SU-DHL-6 (cell line): Measurements from ENCODE around the gene CD80.

Experiments
- H2AFZ ChIP-seq: fragments of 200-600 bp; sonication (generic); 2 replicates; pipeline ENCODE4 v1.6.1; 2014; ENCODE audit warnings: low read depth, mild to moderate bottlenecking, moderate library complexity, mixed read lengths, antibody characterized with exemption, low read length; ENCODE audit not compliant: severe bottlenecking
- H3F3A ChIP-seq: fragments of 200-600 bp; shearing (Covaris generic); 2 replicates; pipeline ENCODE4 v1.6.0; 2016; ENCODE audit warnings: antibody characterized with exemption, mild to moderate bottlenecking; ENCODE audit not compliant: insufficient read depth
- H3K27ac ChIP-seq: fragments of 200-600 bp; sonication (generic); 2 replicates; pipeline ENCODE4 v1.5.1; 2016; ENCODE audit warnings: low read depth, mild to moderate bottlenecking, low read length, moderate library complexity, mixed read lengths
- H3K27me3 ChIP-seq: fragments of 200-600 bp; sonication (generic), shearing (Covaris generic); 2 replicates; pipeline ENCODE4 v1.6.0; 2014; ENCODE audit warnings: mild to moderate bottlenecking, low read length
- H3K36me3 ChIP-seq: fragments of 200-600 bp; sonication (generic); 2 replicates; pipeline ENCODE4 v1.6.1; 2014; ENCODE audit warnings: mild to moderate bottlenecking, low read length, mixed read lengths
- H3K4me2 ChIP-seq: fragments of 300-600, 200-600 bp; shearing (Covaris generic), sonication (generic); 2 replicates; pipeline ENCODE4 v1.6.0; 2014; ENCODE audit warnings: low read length, low read depth, mild to moderate bottlenecking; ENCODE audit not compliant: poor library complexity, severe bottlenecking
- H3K4me3 ChIP-seq: fragments of 200-600 bp; sonication (generic); 2 replicates; pipeline ENCODE4 v1.5.1; 2014; ENCODE audit warnings: antibody characterized with exemption, low read length, mild to moderate bottlenecking, mixed read lengths; ENCODE audit not compliant: insufficient read depth, poor library complexity, severe bottlenecking
- H3K79me2 ChIP-seq: fragments of 200-600 bp; sonication (generic); 2 replicates; pipeline ENCODE4 v1.6.1; 2014; ENCODE audit warnings: mild to moderate bottlenecking, low read length, moderate library complexity; ENCODE audit not compliant: insufficient read depth
- H3K9ac ChIP-seq: fragments of 200-600 bp; sonication (generic); 2 replicates; pipeline ENCODE4 v1.7.0; 2014; ENCODE audit warnings: mild to moderate bottlenecking, low read length
- H3K9me2 ChIP-seq: fragments of 200-600 bp; sonication (generic); replicated peaks from 2 replicates; pipeline ENCODE4 v1.6.1; 2014; ENCODE audit warnings: low read length; ENCODE audit not compliant: insufficient read depth
- H3K9me3 ChIP-seq: fragments of 200-600 bp; sonication (generic); 2 replicates; pipeline ENCODE4 v1.6.1; 2014; ENCODE audit warnings: low read length, mixed read lengths; ENCODE audit not compliant: insufficient read depth
- H4K20me1 ChIP-seq: fragments of 200-600 bp; sonication (generic); 2 replicates; pipeline ENCODE4 v1.6.1; 2014; ENCODE audit warnings: low read depth, mild to moderate bottlenecking, antibody characterized with exemption, low read length, moderate library complexity, mixed read lengths
- CTCF ChIP-seq: fragments of 200-600 bp; sonication (generic); IDR thresholded peaks from one replicate; pipeline ENCODE4 v1.5.1; 2017; ENCODE audit warnings: antibody characterized with exemption, mild to moderate bottlenecking, low read length, moderate library complexity; ENCODE audit not compliant: insufficient read depth, poor library complexity, severe bottlenecking
- EZH2phosphoT487 ChIP-seq: fragments of 200-600 bp; sonication (generic), shearing (Covaris generic); conservative IDR thresholded peaks from 2 replicates; pipeline ENCODE4 v1.6.1; 2018; ENCODE audit warnings: mild to moderate bottlenecking, antibody characterized with exemption, low read length, moderate library complexity, mixed read lengths

Gene CD80

DNA sequence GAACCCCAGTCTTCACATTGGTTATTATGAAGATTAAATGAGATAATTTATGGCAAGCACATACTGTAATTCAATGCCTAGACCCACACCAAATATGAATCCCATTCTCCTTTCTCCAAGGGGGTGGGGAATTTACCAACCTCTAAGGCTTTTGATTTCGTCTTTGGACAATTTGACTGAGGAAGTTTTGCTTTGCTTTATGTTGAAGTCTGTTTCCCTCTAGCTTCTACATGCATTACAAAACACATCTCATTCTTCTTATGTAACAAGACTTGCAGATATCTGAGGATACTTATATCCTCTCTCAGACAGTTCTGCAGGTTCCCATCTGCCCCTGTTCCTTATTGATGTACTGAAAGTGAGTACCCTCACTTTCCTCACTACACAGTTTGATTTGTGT lies 12.2 kb downstream of the CD80 start:
- Histone ChIP-seq H4K20me1 (no peaks in the 10 kb centered on the region), H3K9me2 (no peaks in the 10 kb centered on the region), H3K9me3 (no peaks in the 10 kb centered on the region)

DNA sequence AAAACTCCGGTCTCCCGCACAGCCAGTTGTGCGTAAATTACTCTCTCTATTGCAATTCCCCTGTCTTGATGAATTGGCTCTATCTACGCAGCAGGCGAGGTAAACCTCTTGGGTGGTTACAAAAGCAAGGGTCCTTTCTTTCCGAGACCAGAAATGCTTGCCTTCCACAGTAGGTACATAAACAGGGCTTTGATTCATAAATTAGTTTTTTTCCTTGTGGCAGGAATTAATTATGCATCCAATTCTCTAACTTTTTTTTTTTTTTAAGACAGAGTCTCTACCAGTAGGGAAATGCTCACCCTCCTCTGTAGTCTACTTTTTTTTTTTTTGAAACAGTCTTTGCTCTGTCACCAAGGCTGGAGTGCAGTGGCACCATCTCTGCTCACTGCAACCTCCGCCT lies 16.3 kb downstream of the CD80 start:
- H3K27ac ChIP-seq = no peak overlapping the region
- peaks cover 22% of the 10 kb centered on the region for H3K36me3 ChIP-seq
- H3K9me2 ChIP-seq = no peaks in the 10 kb centered on the region
- peaks cover 54% of the 10 kb centered on the region; the same call in 1 of the 2 replicates for H3K79me2 ChIP-seq
- no peak overlapping the region for H3K9ac ChIP-seq
- H4K20me1 ChIP-seq = no peaks in the 10 kb centered on the region
- peaks cover 10% of the 10 kb centered on the region; the same call in 1 of the 2 replicates for H3F3A ChIP-seq
- no peaks in the 10 kb centered on the region for H3K27me3 ChIP-seq
- TF ChIP-seq CTCF = no peak
- no peak for TF ChIP-seq EZH2phosphoT487
- no peak overlapping the region for H3K4me3 ChIP-seq
- H3K4me2 ChIP-seq = no peak overlapping the region
- no peaks in the 10 kb centered on the region for H3K9me3 ChIP-seq
- no peak overlapping the region for H2AFZ ChIP-seq

More for the DNA sequence above, 12.2 kb downstream of the CD80 start:
- peaks cover 52% of the 10 kb centered on the region for H3K79me2 ChIP-seq
- no peak overlapping the region for H2AFZ ChIP-seq
- H3K36me3 ChIP-seq = peaks cover 18% of the 10 kb centered on the region
- no peak overlapping the region for H3K4me2 ChIP-seq
- no peak overlapping the region for H3K9ac ChIP-seq
- no peak overlapping the region for H3K27ac ChIP-seq
- H3F3A ChIP-seq = no peaks in the 10 kb centered on the region
- no peak overlapping the region for H3K4me3 ChIP-seq
- no peak for TF ChIP-seq EZH2phosphoT487
- no peak for TF ChIP-seq CTCF
- H3K27me3 ChIP-seq = no peaks in the 10 kb centered on the region

GRCh38 chr3:119542168-119542767 lies 17.1 kb downstream of the CD80 start:
- Histone ChIP-seq H3K4me3 (no peak overlapping the region), H3F3A (peaks cover 13% of the 10 kb centered on the region; the same call in 1 of the 2 replicates), H3K27me3 (no peaks in the 10 kb centered on the region), H3K4me2 (peak overlapping the region; percentile 7), H3K36me3 (peaks cover 28% of the 10 kb centered on the region), H3K27ac (peak overlapping the region; percentile 22; the same call in 1 of the 2 replicates), H3K9me2 (no peaks in the 10 kb centered on the region), H3K79me2 (peaks cover 56% of the 10 kb centered on the region; the same call in 1 of the 2 replicates), H4K20me1 (no peaks in the 10 kb centered on the region), H2AFZ (no peak overlapping the region), H3K9me3 (no peaks in the 10 kb centered on the region), H3K9ac (no peak overlapping the region)
- TF ChIP-seq CTCF = no peak
- no peak for TF ChIP-seq EZH2phosphoT487
